GM06990 (cell line): Measurements from ENCODE around the gene EXTL1.

Experiments used
- DNase-seq: peaks from one replicate; pipeline ENCODE4 v3.0.0-alpha.2; 2011; ENCODE audit not compliant: insufficient read length; ENCODE audit errors: extremely low read depth
- H3K27me3 ChIP-seq: replicated peaks from 2 replicates; pipeline ENCODE4 v1.6.0; 2011; ENCODE audit warnings: low read length; ENCODE audit not compliant: control insufficient read depth, insufficient read depth
- H3K36me3 ChIP-seq: 2 replicates; pipeline ENCODE4 v1.5.1; 2011; ENCODE audit warnings: low read length; ENCODE audit not compliant: control insufficient read depth, insufficient read depth
- H3K4me3 ChIP-seq: replicated peaks from 2 replicates; pipeline ENCODE4 v1.5.1; 2011; ENCODE audit warnings: low read depth, mild to moderate bottlenecking, control low read depth, low read length
- TF ChIP-seq, protein P1 (sequence below): IDR thresholded peaks from 2 replicates; pipeline ENCODE4 v1.5.1; 2011; ENCODE audit warnings: low read length, control low read depth, mild to moderate bottlenecking, inconsistent platforms; ENCODE audit not compliant: insufficient read depth, poor library complexity, severe bottlenecking

Gene EXTL1

DNA sequence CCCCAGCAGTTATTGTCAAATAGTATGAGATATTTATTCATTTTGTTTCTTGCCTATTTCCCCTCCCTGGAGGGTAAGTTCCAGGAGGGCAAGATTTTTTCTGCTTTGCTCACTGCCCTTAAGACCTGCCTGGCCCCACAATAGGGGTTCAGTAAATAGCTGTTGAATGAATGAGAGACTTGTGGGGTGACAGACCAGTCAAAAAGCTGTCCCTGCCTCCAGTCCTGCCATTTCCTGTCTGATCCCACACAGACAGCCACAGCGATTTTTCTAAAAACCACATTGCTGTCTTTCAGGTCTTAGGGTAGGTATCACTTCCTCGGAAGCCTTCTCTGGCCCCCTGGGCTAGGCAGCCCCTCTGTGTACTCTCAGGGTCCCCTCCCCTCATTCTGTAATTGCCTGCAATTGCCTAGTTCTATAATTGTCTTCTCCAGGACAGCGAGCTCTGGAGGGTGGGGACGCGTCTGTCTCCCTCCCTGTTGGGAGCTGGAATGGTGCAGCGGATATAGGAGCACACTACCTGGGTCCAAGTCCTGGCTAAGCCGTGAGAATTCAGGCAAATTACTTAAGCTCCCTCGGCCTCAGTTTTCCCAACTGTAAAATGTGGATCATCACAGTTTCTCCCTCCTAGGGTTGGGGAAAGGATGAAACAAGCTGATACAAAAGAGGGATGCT, 1.8 kb upstream of the EXTL1 start:
- TF ChIP-seq, protein P1, sequence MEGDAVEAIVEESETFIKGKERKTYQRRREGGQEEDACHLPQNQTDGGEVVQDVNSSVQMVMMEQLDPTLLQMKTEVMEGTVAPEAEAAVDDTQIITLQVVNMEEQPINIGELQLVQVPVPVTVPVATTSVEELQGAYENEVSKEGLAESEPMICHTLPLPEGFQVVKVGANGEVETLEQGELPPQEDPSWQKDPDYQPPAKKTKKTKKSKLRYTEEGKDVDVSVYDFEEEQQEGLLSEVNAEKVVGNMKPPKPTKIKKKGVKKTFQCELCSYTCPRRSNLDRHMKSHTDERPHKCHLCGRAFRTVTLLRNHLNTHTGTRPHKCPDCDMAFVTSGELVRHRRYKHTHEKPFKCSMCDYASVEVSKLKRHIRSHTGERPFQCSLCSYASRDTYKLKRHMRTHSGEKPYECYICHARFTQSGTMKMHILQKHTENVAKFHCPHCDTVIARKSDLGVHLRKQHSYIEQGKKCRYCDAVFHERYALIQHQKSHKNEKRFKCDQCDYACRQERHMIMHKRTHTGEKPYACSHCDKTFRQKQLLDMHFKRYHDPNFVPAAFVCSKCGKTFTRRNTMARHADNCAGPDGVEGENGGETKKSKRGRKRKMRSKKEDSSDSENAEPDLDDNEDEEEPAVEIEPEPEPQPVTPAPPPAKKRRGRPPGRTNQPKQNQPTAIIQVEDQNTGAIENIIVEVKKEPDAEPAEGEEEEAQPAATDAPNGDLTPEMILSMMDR: no peak

DNA sequence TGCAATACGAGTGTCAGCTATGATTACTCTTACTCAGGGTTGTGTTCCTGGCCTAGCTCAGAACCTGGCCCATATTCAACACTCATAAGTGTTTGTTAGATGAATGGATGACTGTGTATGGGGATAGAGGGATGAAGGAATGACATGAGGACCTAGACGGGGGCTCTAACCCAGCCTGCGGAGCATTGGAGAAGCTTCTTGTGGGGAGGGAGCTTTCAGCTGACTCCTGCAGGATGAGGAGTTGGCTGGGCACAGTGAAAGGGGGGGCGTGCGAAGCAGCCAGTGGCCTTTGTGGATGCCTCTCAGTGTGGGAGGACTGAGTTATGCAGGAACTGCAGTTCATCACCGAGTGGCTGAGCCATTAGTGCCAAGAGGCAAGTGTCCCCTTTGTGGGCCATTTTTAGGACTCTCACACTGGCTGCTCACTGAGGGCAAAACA, 1.2 kb upstream of the EXTL1 start:
- Histone ChIP-seq H3K4me3 (no peak overlapping the region), H3K36me3 (no peaks in the 10 kb centered on the region), H3K27me3 (peaks cover 2% of the 10 kb centered on the region; the same call in 1 of the 2 replicates)
- DNase-seq: no peak
- TF ChIP-seq, protein P1: no peak

More for the DNA sequence above, 1.8 kb upstream of the EXTL1 start:
- H3K36me3 ChIP-seq: no peaks in the 10 kb centered on the region
- H3K4me3 ChIP-seq: no peak overlapping the region
- H3K27me3 ChIP-seq: peaks cover 2% of the 10 kb centered on the region; the same call in 1 of the 2 replicates
- DNase-seq: no peak

DNA sequence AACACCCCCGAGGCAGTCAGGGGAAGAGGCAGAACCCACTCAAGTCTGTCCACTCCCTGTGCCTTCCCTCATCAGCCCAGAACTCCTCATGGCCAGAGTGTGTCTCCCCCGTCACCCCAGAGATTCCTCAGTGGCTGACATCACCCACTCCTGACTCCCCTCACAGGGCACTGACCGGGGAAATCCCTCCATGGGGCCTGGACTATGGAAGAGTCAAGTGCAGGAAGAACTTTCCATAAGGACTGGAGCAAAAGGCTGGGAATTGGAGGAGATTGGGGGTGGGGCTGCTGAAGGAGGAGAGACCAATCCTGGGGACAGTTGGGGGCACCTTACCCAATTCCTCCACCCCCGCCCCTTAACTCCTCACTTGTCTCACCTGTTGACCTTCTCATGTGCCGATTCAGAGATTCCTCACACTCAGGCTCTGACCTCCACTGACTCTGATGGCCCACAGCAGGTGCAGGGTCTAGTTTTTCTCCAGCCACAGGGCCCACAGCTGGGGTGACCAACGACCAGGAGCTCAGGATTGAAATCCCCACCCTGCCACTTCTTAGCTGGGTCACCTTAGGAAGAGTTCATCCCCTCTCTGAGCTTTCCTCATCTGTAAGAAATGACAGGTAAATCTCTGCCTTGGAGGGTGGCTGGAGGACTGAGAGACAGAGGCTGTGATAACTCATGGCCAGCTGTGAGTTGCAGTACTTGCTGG, 481 bp upstream of the EXTL1 start:
- Histone ChIP-seq H3K27me3 (peaks cover 2% of the 10 kb centered on the region; the same call in 1 of the 2 replicates), H3K36me3 (no peaks in the 10 kb centered on the region), H3K4me3 (no peak overlapping the region)
- TF ChIP-seq, protein P1: no peak
- no peak for DNase-seq

DNA sequence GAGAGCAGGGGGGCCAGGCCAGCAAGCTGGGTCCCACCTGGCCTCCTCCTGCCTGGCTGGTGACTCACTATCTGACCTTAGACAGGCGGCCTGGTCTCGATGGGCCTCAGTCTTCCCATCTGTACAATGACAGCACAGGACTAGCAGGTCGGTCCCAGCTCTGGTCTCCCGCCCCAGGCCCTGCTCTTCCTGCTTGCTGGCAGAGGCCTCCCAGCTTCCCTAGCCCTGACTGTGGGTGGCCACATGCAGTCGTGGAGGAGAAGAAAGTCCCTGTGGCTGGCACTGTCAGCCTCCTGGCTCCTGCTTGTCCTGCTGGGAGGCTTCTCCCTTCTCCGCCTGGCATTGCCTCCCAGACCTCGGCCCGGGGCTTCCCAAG, 817 bp downstream of the EXTL1 start:
- H3K36me3 ChIP-seq: no peaks in the 10 kb centered on the region
- H3K27me3 ChIP-seq: peaks cover 2% of the 10 kb centered on the region; the same call in 1 of the 2 replicates
- H3K4me3 ChIP-seq: no peak overlapping the region
- DNase-seq: no peak
- TF ChIP-seq, protein P1: no peak

DNA sequence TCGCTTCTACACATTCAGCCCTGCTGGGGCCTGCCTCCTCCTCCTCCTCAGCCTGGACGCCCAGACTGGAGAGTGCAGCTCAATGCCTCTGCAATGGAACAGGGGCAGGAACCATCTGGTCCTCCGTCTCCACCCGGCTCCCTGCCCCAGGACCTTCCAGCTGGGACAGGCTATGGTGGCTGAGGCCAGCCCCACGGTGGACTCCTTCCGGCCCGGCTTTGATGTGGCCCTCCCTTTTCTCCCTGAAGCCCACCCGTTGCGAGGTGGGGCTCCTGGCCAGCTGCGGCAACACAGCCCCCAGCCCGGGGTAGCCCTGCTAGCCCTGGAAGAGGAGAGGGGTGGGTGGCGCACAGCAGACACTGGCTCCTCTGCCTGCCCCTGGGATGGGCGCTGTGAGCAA, 1.4 kb downstream of the EXTL1 start:
- DNase-seq: no peak
- TF ChIP-seq, protein P1: no peak
- no peaks in the 10 kb centered on the region for H3K36me3 ChIP-seq
- H3K27me3 ChIP-seq: peaks cover 2% of the 10 kb centered on the region; the same call in 1 of the 2 replicates
- H3K4me3 ChIP-seq: no peak overlapping the region
